Activated CD8-positive, alpha-beta memory T cell treated with anti-CD3 and anti-CD28 coated beads, Interleukin-2, amount 50 U/mL, for 24 hours (primary cell): ENCODE results near the gene STK11.

Experiments used
- DNase-seq: peaks from one replicate; pipeline ENCODE4 v3.0.0-alpha.2; 2020; ENCODE audit errors: extremely low read depth

Gene STK11

GRCh38 chr19:1274081-1274851 is 68.7 kb downstream of the STK11 start:
- DNase-seq: no peak

- no peak for DNase-seq
Observed at GRCh38 chr19:1274852-1275259, 69.3 kb downstream of the STK11 start.

- peak; percentile 91 for DNase-seq
Observed at GRCh38 chr19:1275260-1275975, 69.8 kb downstream of the STK11 start, which contains the start of gene FAM174C. TSS of gene FAM174C (plus strand) at chr19:1275530. CDS start at chr19:1275550, 20 bp downstream.

- DNase-seq: no peak
Observed at GRCh38 chr19:1275976-1276627, 70.5 kb downstream of the STK11 start.

GRCh38 chr19:1276628-1277022 is 71.0 kb downstream of the STK11 start:
- DNase-seq: no peak

- DNase-seq: no peak
Observed at GRCh38 chr19:1277061-1277460, 71.5 kb downstream of the STK11 start.
